Endothelial cell of coronary artery (primary cell): Measurements from ENCODE around the gene CAPZA2. TPM values are rescaled to one million over a fixed set of nuclear protein-coding genes. Genes with fewer than 3 reads are reported as not detected.

ENCODE experiments used
- total RNA-seq: library from RNA; depleted of rRNA; stranded (reverse); fragments of >200 nt; gene quantifications from 2 replicates; pipeline ENCODE4 v1.2.3, GENCODE V29; 2014

The CAPZA2 gene
- total RNA-seq: 199 and 239 TPM in 2 replicates

DNA sequence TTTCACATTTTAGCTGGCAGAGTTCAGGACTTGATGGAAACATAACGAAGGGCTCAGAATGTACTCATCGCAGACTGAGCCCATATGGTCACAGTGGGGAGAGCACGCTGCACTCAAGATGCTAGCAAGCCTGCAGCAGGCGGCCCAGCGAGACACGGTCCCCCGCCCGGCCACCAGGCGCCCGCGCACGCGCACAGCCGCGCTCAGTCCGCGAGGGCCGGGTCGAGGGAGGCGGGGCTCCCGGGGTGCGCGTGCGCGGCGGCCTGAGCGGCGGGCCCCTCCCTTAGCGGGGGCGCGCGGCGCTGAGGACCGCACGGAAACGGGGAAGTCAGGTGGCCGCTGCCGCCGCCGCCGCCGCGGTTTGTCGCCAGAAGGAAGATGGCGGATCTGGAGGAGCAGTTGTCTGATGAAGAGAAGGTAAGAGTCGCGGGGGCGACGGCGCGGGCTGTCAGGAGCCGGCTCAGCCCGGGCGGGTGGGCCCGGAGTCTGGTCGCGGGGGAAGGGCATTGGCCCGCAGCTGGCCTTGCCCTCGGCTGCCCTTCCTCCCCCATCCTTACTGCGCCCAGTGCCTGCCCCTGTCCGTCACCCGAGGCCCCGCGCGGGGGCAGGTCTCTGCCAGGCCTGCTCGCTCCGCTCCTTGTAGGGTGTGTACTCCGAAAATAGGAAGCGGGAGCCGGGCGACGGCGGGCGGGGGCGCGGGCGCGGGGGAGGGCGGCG lies at the start of gene CAPZA2:
TSS of gene CAPZA2 (plus strand) at position 354 of the 717 bp plus-strand sequence. CDS start at position 379, 25 bp downstream.

DNA sequence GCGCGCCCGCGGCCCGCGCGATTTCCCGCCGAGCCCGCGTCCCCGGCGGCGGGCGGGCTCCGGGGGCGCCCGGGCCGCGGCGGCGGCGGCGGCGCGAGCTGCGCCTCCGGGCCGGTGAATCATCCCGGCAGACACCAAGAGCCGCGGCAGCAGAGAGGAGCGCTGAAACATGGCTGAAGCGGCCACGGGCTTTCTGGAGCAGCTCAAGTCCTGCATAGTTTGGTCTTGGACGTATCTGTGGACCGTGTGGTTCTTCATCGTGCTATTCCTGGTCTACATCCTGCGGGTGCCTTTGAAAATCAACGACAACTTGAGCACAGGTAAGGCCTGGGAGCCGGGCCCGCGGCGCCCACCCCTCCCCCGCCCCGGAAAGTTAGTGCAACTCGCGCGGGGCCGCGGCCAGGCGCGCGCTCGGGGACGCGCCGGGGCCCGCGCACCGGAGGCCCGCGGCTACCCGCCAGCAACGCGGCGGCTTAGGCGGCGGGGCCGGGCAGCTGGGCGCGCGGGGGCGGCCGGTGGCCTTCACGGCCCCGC lies 91.1 kb downstream of the CAPZA2 start, which contains the start of gene ST7:
TSS of gene ST7 (plus strand) at position 130 of the 534 bp plus-strand sequence. CDS start at position 170, 40 bp downstream.

Other genes starting within 250 kb of the CAPZA2 start
- gene MET, start 190.4 kb upstream of the CAPZA2 start, total RNA-seq: 61.1 and 63.3 TPM in 2 replicates
- gene ST7, start 90.9 kb downstream of the CAPZA2 start, total RNA-seq: 17.6 and 23.9 TPM in 2 replicates